ENCODE measurements around the gene GNAI2. TPM values are rescaled to one million over a fixed set of nuclear protein-coding genes. Genes with fewer than 3 reads are reported as not detected.

GNAI2 gene
- polyA plus RNA-seq, 1 of the 3 experiments (the other 2 are of a cell fraction): 649 TPM

DNA sequence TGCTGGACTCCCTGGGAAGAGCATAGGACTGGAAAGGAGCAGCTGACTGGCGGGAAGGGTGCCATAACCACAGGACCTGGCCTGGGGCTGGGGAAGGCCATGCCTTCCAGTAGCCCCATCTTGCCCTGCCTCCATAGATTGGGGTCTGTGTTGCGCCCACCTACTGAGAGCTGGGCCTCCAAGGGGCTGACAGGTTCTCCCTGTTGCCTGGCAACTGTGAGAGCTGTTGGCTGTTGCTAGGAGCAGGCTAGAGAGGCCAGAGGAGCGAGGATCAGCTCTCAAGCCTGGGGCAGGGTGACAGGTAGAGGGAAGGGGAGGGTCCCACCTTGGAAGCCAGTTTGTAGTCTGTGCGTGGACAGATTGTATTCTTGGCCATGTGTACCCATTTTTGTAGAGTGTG is 2.8 kb upstream of the GNAI2 start (continued):
- TF ChIP-seq, protein P1, sequence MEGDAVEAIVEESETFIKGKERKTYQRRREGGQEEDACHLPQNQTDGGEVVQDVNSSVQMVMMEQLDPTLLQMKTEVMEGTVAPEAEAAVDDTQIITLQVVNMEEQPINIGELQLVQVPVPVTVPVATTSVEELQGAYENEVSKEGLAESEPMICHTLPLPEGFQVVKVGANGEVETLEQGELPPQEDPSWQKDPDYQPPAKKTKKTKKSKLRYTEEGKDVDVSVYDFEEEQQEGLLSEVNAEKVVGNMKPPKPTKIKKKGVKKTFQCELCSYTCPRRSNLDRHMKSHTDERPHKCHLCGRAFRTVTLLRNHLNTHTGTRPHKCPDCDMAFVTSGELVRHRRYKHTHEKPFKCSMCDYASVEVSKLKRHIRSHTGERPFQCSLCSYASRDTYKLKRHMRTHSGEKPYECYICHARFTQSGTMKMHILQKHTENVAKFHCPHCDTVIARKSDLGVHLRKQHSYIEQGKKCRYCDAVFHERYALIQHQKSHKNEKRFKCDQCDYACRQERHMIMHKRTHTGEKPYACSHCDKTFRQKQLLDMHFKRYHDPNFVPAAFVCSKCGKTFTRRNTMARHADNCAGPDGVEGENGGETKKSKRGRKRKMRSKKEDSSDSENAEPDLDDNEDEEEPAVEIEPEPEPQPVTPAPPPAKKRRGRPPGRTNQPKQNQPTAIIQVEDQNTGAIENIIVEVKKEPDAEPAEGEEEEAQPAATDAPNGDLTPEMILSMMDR (IDR thresholded peaks at IDR 0.05): no peak

DNA sequence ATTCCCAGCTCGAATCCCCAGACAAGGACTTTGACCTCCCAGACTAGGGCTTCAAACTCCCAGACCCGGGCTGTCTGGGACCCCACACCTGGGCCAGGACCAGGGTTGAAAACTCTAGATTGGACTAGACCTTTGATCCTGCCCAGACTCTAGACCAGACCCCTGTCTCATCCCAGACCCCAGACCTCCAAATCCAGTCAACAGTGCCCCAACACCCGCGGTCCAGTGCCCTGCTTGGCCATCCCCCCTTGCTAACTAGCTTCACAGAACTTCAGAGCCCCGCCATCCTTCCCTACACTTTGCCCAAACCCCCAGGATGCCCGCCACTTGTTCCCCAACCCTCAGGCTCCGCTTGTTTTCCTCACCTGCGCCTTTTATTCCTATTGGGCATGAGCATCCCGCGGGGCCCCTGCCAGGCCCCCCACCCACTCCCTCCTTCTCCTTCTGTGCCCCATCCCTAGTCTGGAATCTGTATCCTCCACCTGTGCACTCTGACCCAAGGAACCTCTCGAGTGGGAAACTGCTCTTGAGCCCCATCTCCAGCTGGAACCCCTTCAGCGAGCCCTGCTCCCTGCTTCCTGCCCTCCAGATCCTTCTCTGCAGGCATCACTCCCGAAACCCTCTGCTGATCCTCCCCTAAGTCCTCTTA is 604 bp downstream of the GNAI2 start:
- Histone ChIP-seq H2AFZ (ENCODE audit: low read depth) (no peak overlapping the region), H3K9me3 (no peaks in the 10 kb centered on the region), H3K27ac (ENCODE audit: low read depth in 2 of 2, low read length in 1 of 2) (peak overlapping the region; percentile 60 to 90), H3K4me3 (ENCODE audit: low read depth in 2 of 2, low read length in 1 of 2) (peak overlapping the region; percentile 82 to 98), H3K9ac (peak overlapping the region; percentile 95), H3K79me2 (ENCODE audit: insufficient read depth) (peaks cover 56% of the 10 kb centered on the region), H3K27me3 (ENCODE audit: insufficient read depth) (no peaks in the 10 kb centered on the region), H4K20me1 (ENCODE audit: insufficient read depth) (peaks cover 38% of the 10 kb centered on the region), H3K4me2 (peak overlapping the region; percentile 96), H3K9me2 (no peaks in the 10 kb centered on the region), H3K36me3 (replicated peaks in 1 of 2; ENCODE audit: control insufficient read depth in 1 of 2, insufficient read depth in 2 of 2, low read length in 1 of 2) (peaks cover 0 to 11% of the 10 kb centered on the region in 2 experiments), H3K4me1 (ENCODE audit: control insufficient read depth in 1 of 2, insufficient read depth in 2 of 2, low read depth in 1 of 2, low read length in 1 of 2) (peaks cover 8 to 18% of the 10 kb centered on the region in 2 experiments; a peak in 2 of 4 replicates), H3F3A (replicated peaks; ENCODE audit: insufficient read depth) (peaks cover 8% of the 10 kb centered on the region)
- ChIA-PET CTCF (interaction anchor here (1.6 to 61.6 kb wide), 4 partner anchors 4 to 50 kb away, joined by 8 to 1375 read pairs (median 433); partner anchors contain the start of genes GNAI2 and GNAT1), POLR2A (interaction anchor here (1.4 to 1.6 kb wide), 2 partner anchors 9 to 10 kb away, joined by 4 read pairs; no protein-coding TSS in a partner anchor)
- TF ChIP-seq NFIC (IDR thresholded peaks at IDR 0.05; ENCODE audit: borderline replicate concordance) (no peak), ELF1 (IDR thresholded peaks at IDR 0.05) (no peak), SIN3A (IDR thresholded peaks at IDR 0.05; ENCODE audit: borderline replicate concordance, low read depth, low read length) (no peak), RCOR1 (IDR thresholded peaks at IDR 0.05; ENCODE audit: low read length) (no peak), FOSL2 (IDR thresholded peaks at IDR 0.05; ENCODE audit: borderline replicate concordance, low read depth) (no peak), TEAD4 (IDR thresholded peaks at IDR 0.05; ENCODE audit: borderline replicate concordance, insufficient read depth) (no peak), GABPA (IDR thresholded peaks at IDR 0.05; ENCODE audit: low read depth) (no peak), EZH2phosphoT487 (IDR thresholded peaks at IDR 0.05; ENCODE audit: borderline replicate concordance, low read depth) (no peak), TAF1 (IDR thresholded peaks at IDR 0.05; ENCODE audit: borderline replicate concordance, low read depth, low read length) (no peak), FOXJ3 (CRISPR knock-in tag; IDR thresholded peaks at IDR 0.05) (no peak), MAX (IDR thresholded peaks at IDR 0.05; ENCODE audit: low read depth) (no peak), EP300 (IDR thresholded peaks at IDR 0.05; ENCODE audit: borderline replicate concordance in 1 of 2, low read depth in 1 of 2, low read length in 1 of 2) (no peak), RFX5 (IDR thresholded peaks at IDR 0.05; ENCODE audit: low read length) (no peak), ZBTB33 (IDR thresholded peaks at IDR 0.05; ENCODE audit: borderline replicate concordance, low read depth) (no peak)
- TF ChIP-seq, protein P2, sequence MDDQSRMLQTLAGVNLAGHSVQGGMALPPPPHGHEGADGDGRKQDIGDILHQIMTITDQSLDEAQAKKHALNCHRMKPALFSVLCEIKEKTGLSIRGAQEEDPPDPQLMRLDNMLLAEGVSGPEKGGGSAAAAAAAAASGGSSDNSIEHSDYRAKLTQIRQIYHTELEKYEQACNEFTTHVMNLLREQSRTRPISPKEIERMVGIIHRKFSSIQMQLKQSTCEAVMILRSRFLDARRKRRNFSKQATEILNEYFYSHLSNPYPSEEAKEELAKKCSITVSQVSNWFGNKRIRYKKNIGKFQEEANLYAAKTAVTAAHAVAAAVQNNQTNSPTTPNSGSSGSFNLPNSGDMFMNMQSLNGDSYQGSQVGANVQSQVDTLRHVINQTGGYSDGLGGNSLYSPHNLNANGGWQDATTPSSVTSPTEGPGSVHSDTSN (IDR thresholded peaks at IDR 0.05): no peak
- no peak for DNase-seq
- WGBS (ENCODE audit: low lambda C conversion rate): 5% methylated on average over 12 of the region's 13 CpGs
